Sigmoid colon (tissue), 4 donors: ENCODE data around the gene SDK2.

Experiments used
- POLR2AphosphoS5 ChIP-seq, 4 donors: sonication (generic); formaldehyde crosslinking; IDR thresholded peaks; one replicate each; pipeline ENCODE4 v1.6.1; 2017; ENCODE audit warnings: antibody characterized with exemption in 4 of 4
- TF ChIP-seq, protein P1 (sequence below), 4 experiments: fragments of 450-650 bp in 3 of 4; fragments of 200-600 bp in 1 of 4; IDR thresholded peaks; one replicate each; pipeline ENCODE4 v1.5.1; 2016 to 2019; ENCODE audit warnings: antibody characterized with exemption in 4 of 4, mild to moderate bottlenecking in 3 of 4, moderate library complexity in 2 of 4

DNA sequence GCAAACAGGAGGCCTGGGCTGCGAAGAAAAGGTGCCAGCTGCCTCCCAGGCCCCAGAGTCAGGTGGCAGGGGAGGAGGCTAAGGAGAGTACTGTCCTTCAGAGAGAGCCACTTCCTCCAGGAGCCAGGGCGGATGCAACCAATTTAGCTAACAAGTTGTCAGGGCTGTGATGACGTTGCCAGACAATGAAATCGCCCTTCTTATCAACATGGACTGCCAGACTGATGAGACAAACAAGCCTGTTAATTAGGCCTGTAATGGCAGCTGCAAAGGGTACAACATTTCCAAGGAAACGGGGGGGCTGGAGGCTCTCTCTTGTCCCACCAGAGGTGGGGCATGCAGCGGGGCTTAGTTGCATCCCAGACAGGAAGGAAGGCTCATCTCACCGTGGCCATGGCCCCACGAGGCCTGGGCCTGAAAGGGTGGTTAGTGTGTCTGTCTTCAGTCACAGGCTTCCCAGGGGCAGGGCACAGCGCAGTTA is 111.8 kb downstream of the SDK2 start:
- TF ChIP-seq, protein P1, sequence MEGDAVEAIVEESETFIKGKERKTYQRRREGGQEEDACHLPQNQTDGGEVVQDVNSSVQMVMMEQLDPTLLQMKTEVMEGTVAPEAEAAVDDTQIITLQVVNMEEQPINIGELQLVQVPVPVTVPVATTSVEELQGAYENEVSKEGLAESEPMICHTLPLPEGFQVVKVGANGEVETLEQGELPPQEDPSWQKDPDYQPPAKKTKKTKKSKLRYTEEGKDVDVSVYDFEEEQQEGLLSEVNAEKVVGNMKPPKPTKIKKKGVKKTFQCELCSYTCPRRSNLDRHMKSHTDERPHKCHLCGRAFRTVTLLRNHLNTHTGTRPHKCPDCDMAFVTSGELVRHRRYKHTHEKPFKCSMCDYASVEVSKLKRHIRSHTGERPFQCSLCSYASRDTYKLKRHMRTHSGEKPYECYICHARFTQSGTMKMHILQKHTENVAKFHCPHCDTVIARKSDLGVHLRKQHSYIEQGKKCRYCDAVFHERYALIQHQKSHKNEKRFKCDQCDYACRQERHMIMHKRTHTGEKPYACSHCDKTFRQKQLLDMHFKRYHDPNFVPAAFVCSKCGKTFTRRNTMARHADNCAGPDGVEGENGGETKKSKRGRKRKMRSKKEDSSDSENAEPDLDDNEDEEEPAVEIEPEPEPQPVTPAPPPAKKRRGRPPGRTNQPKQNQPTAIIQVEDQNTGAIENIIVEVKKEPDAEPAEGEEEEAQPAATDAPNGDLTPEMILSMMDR (IDR thresholded peaks at IDR 0.05), result no peak
- no peak for TF ChIP-seq POLR2AphosphoS5 (IDR thresholded peaks at IDR 0.05)
